GM12878 (cell line): Measurements from ENCODE around the gene ARID4B.

Source experiments
- ATF3 ChIP-seq: IDR thresholded peaks from 2 replicates; pipeline ENCODE4 v1.6.1; 2011; ENCODE audit warnings: low read depth, mild to moderate bottlenecking, low read length, moderate library complexity, borderline replicate concordance; ENCODE audit errors: extremely low read depth
- CTCF ChIP-seq, 3 experiments: IDR thresholded peaks in 2 of 3; conservative IDR thresholded peaks in 1 of 3; 2 replicates each; pipeline ENCODE4 v1.5.1; 2011; ENCODE audit warnings: low read depth in 3 of 3, low read length in 3 of 3, mild to moderate bottlenecking in 3 of 3, control low read depth in 2 of 3, moderate library complexity in 2 of 3, inconsistent platforms in 1 of 3, mixed read lengths in 1 of 3; ENCODE audit not compliant: control insufficient read depth in 2 of 3, insufficient read depth in 1 of 3; ENCODE audit errors: extremely low read depth in 1 of 3
- EP300 ChIP-seq, 2 experiments: fragments of 150-350 bp in 1 of 2; IDR thresholded peaks; 2 replicates each; pipeline ENCODE4 v1.6.1; 2011 to 2012; ENCODE audit warnings: low read depth in 2 of 2, low read length in 2 of 2, borderline replicate concordance in 1 of 2, improper control_type of control experiment in 1 of 2, inconsistent platforms in 1 of 2; ENCODE audit not compliant: control insufficient read depth in 1 of 2
- EZH2 ChIP-seq: IDR thresholded peaks from 2 replicates; pipeline ENCODE4 v1.6.1; 2012; ENCODE audit warnings: low read depth, mild to moderate bottlenecking, control low read depth, inconsistent platforms, low read length, borderline replicate concordance; ENCODE audit not compliant: control insufficient read depth
- FOS ChIP-seq: IDR thresholded peaks from 3 replicates; pipeline ENCODE4 v1.6.1; 2011; ENCODE audit warnings: borderline replicate concordance; ENCODE audit not compliant: insufficient read length; ENCODE audit errors: extremely low read depth
- HDGF ChIP-seq: fragments of 450-650 bp; IDR thresholded peaks from 2 replicates; pipeline ENCODE4 v1.6.1; 2016; ENCODE audit warnings: antibody characterized with exemption
- MEF2A ChIP-seq: IDR thresholded peaks from 2 replicates; pipeline ENCODE4 v1.6.1; 2011; ENCODE audit warnings: low read depth, mild to moderate bottlenecking, low read length, moderate library complexity; ENCODE audit not compliant: insufficient read depth
- MLLT1 ChIP-seq: fragments of 450-650 bp; IDR thresholded peaks from 2 replicates; pipeline ENCODE4 v1.6.1; 2016; ENCODE audit warnings: mild to moderate bottlenecking
- ZZZ3 ChIP-seq: IDR thresholded peaks from 2 replicates; pipeline ENCODE4 v1.6.1; 2011; ENCODE audit warnings: low read depth; ENCODE audit not compliant: control insufficient read depth, insufficient read length

GRCh38 chr1:235272851-235273250, 55.1 kb downstream of the ARID4B start:
- TF ChIP-seq EZH2 (no peak), ZZZ3 (no peak), CTCF (IDR thresholded peaks at IDR 0.05 in 2 of 3, conservative IDR thresholded peaks at IDR 0.05 in 1 of 3; ENCODE audit: control insufficient read depth in 2 of 3, extremely low read depth in 1 of 3, insufficient read depth in 1 of 3, low read depth in 3 of 3, low read length in 3 of 3) (no peak), ATF3 (no peak), MEF2A (no peak), MLLT1 (no peak), HDGF (no peak), EP300 (IDR thresholded peaks at IDR 0.05; ENCODE audit: borderline replicate concordance in 1 of 2, control insufficient read depth in 1 of 2, low read depth in 2 of 2, low read length in 2 of 2) (no peak), FOS (no peak)
